Ovary (tissue), 3 donors: ENCODE measurements around the gene CCR8.

Experiments used
- EP300 ChIP-seq: sonication (generic); formaldehyde crosslinking; IDR thresholded peaks from one replicate; pipeline ENCODE4 v1.6.1; 2017; ENCODE audit warnings: antibody characterized with exemption
- POLR2A ChIP-seq: fragments of 450-650 bp; IDR thresholded peaks from one replicate; pipeline ENCODE4 v1.6.1; 2017; ENCODE audit warnings: antibody characterized with exemption, mild to moderate bottlenecking, moderate library complexity
- TF ChIP-seq, protein P1 (sequence below), 3 donors: fragments of 450-650 bp in 2 of 3; fragments of 200-600 bp in 1 of 3; IDR thresholded peaks; one replicate each; pipeline versions ENCODE4 v1.5.1 to v1.8.0; 2016 to 2022; ENCODE audit warnings: antibody characterized with exemption in 3 of 3, mild to moderate bottlenecking in 1 of 3
- donor health status: DM: no; HTN: no; CAD: no.

DNA sequence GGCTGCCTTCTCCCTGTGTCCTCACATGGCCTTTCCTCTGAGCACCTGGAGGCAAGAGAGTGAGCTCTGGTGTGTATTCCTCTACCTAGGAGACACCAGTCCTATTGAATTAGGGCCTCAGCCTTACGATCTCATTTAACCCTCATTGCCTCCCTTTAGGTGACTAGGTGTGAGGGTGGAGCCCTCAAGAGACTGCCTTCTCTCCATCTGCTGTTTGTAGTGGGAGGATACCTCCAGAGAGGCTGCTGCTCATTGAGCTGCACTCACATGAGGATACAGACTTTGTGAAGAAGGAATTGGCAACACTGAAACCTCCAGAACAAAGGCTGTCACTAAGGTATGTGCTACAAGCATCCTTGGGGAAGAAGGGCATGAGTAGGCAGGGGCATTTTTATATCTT is at the start of gene CCR8:
- TF ChIP-seq, protein P1, sequence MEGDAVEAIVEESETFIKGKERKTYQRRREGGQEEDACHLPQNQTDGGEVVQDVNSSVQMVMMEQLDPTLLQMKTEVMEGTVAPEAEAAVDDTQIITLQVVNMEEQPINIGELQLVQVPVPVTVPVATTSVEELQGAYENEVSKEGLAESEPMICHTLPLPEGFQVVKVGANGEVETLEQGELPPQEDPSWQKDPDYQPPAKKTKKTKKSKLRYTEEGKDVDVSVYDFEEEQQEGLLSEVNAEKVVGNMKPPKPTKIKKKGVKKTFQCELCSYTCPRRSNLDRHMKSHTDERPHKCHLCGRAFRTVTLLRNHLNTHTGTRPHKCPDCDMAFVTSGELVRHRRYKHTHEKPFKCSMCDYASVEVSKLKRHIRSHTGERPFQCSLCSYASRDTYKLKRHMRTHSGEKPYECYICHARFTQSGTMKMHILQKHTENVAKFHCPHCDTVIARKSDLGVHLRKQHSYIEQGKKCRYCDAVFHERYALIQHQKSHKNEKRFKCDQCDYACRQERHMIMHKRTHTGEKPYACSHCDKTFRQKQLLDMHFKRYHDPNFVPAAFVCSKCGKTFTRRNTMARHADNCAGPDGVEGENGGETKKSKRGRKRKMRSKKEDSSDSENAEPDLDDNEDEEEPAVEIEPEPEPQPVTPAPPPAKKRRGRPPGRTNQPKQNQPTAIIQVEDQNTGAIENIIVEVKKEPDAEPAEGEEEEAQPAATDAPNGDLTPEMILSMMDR (IDR thresholded peaks at IDR 0.05) = no peak
- TF ChIP-seq POLR2A (no peak), EP300 (no peak)
